Renal cortex interstitium (tissue), 11 donors: Measurements from ENCODE around the gene RHPN2. TPM values are rescaled to one million over a fixed set of nuclear protein-coding genes. Genes with fewer than 3 reads are reported as not detected.
"Not testable (repeated sequence)": the region's sequence is repeated elsewhere in the genome, so short reads cannot be mapped to it uniquely, and the experiment has no call there.

ENCODE experiments used
- DNase-seq, 11 donors: peaks; one replicate each; pipeline ENCODE4 v3.0.0-alpha.2; 2013; ENCODE audit warnings: low read depth in 9 of 11, low spot score in 4 of 11; ENCODE audit errors: extremely low read depth in 1 of 11
- polyA plus RNA-seq, 3 donors: library from polyadenylated mRNA; unstranded; fragments of 120-200 nt; gene quantifications; one replicate each; pipeline ENCODE4 v1.2.1, GENCODE V29; 2013; ENCODE audit not compliant: insufficient read length in 3 of 3

Gene RHPN2
- polyA plus RNA-seq, 3 donors: 16.3 to 26.3 (median 17.8) TPM

DNA sequence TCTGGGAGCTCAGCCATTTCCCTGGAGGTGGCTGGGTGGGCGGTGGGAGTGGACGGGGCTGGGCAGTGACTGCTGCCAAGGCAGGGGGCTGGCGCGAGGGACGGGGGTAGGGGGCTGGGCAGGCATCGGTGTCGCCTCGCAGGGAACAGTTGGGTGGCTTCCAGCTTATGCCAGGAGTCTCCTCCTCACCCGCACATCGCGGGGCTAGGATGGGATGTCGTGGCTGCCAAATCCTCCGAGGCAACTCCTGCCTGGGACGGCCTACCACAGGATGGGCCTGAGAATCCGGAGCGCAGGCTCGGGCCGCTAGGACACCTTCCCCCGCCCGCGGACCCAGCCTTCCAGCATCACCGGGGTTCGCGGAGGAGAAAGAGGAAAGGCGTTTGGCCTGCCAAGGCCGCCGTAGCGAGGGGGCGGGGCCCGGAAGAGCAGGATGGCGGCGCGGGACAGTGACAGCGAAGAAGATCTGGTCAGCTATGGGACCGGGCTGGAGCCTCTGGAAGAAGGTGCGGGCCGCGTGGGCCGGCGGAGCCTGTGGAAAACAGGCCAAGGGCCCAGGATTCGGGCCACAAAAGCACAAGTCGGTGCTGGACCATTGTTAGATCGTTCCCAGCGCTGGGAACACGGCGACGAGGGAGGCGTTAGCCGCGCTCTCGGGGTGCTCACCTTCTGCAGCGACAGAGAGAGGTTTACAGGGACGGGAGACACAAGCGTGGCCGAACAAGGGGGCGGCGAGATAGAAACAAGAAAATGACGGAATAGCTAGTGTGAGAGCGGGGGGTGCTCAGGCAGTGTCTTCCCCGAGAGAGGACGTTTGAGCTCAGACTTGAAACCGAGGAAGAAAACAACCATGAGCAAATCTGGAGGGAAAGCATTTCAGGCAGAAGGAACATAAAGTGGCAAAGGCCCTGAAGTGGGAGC is 16.3 kb upstream of the RHPN2 start, which contains the start of gene GPATCH1:
GPATCH1 (plus strand) TSS at position 421 of the 921 bp plus-strand sequence; CDS start at position 434, 13 bp downstream.
- peak in 9 of 11 donors; percentile 77 to 87 (median 84) for DNase-seq

DNA sequence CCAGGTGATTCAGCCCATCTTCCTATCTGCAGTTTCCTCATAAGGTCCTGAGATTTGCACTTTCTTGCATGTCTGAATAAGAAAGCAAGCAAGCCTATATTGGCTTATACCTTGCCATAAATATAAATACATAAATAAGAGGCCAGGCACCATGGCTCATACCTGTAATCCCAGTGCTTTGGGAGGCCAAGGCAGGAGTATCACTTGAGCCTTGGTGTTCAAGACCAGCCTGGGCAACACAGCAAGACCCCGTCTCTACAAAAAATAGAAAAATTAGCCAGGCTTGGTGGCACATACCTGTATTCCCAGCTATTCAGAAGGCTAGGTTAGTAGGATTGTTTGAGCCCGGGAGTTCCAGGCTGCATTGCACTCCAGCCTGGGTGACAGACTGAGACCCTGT is 10.8 kb upstream of the RHPN2 start:
- DNase-seq: no peak

DNA sequence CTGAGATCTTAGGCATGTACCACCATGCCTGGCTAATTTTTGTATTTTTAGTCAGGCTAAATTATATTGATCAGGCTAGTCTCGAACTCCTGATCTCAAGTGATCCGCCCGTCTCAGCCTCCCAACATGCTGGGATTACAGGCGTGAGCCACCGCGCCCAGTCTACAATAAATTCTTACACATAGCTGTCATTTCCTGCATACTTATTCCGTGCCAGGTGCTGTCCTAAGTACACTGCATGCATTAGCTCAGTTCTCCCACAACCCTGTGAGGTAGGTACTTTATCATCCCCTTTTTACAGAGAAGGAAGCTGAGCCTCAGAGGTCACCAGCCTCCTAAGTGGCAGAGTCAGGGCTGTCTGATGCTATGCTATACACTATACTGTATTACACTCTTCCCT is 7.2 kb upstream of the RHPN2 start:
- DNase-seq: no peak

- DNase-seq: no peak
Observed at GRCh38 chr19:33067121-33067520, 2.4 kb upstream of the RHPN2 start.

- DNase-seq: no peak
Observed at GRCh38 chr19:33066543-33066942, 1.9 kb upstream of the RHPN2 start.

DNA sequence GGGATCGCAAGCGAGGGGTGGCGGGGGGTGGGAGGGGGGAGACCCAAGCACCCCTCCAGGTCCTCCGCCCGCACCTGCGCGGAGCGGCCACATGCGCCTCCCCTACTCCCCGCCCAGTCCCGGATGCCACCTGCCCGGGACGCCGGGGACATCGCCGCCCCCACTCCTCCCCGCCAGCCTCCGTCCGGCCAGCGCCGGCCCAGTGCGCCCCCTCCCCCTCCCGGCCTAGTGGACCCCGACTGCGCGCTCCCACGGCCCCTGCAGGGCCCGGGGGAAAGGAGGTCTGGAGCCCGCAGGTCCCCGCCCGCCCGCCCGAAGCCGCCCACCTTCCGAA is 263 bp downstream of the RHPN2 start:
- peak in 1 of 11 donors; percentile 39 for DNase-seq

- no peak for DNase-seq
Observed at GRCh38 chr19:33063753-33064457, 783 bp downstream of the RHPN2 start.

DNA sequence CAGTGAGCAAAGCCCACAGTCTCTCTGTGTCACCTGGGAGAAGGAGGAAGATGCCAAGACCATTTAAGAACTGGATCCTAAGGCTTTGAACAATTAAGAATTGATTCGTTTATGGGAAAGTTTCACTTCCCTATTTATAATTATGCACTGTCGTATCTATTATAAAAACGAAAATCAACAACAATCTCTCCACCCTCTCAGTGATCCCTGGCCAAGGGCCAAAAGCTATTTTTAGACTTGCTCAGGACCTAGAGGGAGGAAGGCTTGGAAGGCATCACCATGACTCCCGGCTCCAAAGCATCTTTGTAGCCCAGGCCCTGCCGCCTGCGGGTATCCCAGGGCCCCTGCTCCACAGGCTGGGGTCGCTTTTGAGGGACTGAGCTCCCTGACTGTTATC is 1.3 kb downstream of the RHPN2 start:
- DNase-seq: no peak

- DNase-seq: no peak
Observed at GRCh38 chr19:33062902-33063301, 1.8 kb downstream of the RHPN2 start.

- no peak for DNase-seq
Observed at GRCh38 chr19:33060586-33060985, 4.1 kb downstream of the RHPN2 start.

- DNase-seq: no peak
Observed at GRCh38 chr19:33055718-33056117, 9.0 kb downstream of the RHPN2 start.

GRCh38 chr19:33054623-33055022 is 10.1 kb downstream of the RHPN2 start:
- no peak for DNase-seq

GRCh38 chr19:33052352-33052972 is 12.2 kb downstream of the RHPN2 start:
- DNase-seq: no peak

GRCh38 chr19:33050110-33050509 is 14.6 kb downstream of the RHPN2 start:
- DNase-seq: no peak

- DNase-seq: no peak
Observed at GRCh38 chr19:33048806-33049676, 15.6 kb downstream of the RHPN2 start.

DNA sequence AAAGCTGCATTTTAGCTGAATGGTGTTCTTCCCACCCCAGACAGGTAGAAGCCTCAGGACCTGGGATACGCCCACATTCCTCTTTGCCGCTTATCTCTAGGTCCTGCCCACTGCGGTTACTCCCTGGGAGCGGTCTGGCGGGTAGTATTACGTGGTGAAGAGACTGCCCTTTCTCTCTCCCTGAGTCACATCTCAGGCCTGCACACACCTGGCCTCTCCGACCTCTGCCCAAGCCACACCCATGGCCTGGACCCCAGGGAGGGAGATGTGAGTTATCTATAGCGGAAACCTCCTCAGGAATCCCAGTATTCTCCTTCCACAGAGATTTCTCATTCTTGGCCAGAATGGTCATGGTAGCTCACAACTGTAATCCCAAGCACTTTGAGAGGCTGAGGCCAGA is 17.3 kb downstream of the RHPN2 start:
- DNase-seq: no peak

- DNase-seq: not testable (repeated sequence)
Observed at GRCh38 chr19:33041828-33042160, 22.9 kb downstream of the RHPN2 start.

GRCh38 chr19:33040994-33041827 is 23.5 kb downstream of the RHPN2 start:
- DNase-seq: peak in 10 of 11 donors; percentile 56 to 84 (median 74)
